GM19193 (cell line): ENCODE results near the gene NRCAM.

Experiments used
- POLR2A ChIP-seq: IDR thresholded peaks from 4 replicates; pipeline ENCODE4 v1.6.1; 2011; ENCODE audit not compliant: insufficient read depth, insufficient read length; ENCODE audit errors: extremely low read depth

The NRCAM gene

DNA sequence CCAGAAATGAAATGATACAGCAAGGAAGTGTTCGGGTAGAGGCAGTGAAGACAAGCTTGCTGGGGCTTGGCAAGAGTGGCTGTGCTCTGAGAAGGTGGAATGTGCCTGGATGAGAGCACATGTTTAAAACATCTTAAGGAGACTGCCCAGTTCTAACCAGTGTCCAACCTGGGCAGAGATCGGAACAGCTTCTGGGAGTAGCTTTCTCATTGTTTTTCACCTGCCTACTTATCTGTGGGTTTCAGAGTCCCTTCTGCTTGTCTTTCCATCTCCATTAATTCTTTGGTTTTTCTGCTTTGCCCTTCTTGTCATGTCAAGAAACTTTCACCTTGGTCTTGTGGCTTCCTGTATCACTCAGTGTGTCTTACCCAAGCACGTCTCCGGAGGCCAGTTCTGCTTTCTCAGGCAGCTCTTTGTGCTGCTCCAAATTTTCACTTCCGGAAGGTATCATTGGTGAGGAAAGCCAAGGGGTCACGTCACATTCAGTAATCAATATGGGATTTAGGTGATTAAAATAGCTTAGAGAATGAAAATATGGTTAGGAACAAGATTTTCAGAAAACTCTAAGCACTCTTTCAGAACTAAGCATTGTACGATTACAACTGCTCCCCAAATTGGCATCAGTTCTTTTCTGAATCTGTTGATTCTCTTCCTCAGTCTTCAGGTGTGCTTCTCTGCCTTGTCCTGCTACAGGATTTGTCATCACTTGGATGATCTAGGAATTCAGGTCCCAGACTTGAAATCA lies 320.6 kb downstream of the NRCAM start:
- no peak for TF ChIP-seq POLR2A

DNA sequence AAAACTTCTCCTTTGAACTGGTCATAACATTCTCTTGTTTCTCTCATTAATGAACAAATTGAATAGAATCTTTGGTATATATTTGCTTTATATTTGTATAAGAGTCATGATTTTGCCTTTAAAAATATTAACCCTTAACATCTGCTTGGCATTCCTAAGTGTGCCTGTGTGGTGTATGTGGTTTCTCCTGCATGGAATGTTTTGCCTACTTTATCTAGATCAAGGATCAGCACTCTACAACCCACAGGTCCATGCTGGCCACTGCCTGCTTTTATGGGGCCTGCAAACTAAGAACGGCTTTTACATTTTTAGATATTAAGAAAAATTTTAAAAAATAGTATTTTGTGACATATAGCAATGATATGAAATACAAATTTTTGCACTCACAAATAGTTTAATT lies 321.8 kb downstream of the NRCAM start:
- TF ChIP-seq POLR2A: no peak

GRCh38 chr7:108132551-108133265 lies 323.5 kb downstream of the NRCAM start:
- no peak for TF ChIP-seq POLR2A

- TF ChIP-seq POLR2A: no peak
Observed at GRCh38 chr7:108130261-108130660, 326.0 kb downstream of the NRCAM start, which contains the start of gene LAMB4. LAMB4 (minus strand) TSS chr7:108130361; CDS start chr7:108123164, 7,197 bp downstream.

DNA sequence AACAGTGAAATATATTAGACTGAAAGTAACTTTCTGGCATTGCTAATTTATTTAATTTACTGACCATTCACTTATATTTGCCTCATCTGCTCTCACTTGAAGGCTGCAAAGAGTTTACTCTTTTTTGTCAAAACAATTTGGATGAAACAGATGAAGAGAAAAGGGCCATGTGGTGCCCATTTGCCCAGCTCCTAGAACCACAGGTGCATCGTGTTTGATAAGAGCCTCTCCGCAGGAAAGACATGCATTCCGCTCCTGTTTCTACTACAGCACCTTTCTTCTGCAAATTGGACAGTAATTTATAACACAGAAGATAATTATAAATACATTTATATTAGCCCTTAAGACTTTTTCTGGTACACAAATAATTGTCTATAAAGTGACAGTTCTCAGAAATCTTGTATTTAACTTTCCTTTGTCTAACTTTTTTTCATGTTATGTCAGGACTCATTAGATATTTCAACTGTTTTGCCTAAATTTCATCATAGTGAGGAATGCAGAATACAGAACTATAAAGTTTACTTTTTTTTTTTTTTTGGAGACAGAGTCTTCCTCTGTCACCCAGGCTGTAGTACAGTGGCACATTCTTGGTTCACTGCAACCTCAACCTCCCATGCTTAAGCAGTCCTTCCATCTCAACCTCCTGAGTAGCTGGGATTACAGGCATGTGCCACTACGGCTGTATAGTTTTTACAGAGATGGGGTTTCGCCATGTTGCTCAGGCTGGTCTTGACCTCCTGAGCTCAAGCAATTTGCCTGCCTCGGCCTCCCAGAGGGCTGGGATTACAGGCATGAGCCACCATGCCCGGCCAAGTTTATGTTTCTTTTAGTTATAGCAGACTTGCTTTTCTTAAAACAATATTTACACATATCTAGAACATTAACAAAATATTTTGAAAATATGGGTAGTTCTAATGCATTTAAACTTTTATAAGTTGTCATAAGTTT lies 326.9 kb downstream of the NRCAM start:
- no peak for TF ChIP-seq POLR2A

- no peak for TF ChIP-seq POLR2A
Observed at GRCh38 chr7:108128514-108128913, 327.7 kb downstream of the NRCAM start.

DNA sequence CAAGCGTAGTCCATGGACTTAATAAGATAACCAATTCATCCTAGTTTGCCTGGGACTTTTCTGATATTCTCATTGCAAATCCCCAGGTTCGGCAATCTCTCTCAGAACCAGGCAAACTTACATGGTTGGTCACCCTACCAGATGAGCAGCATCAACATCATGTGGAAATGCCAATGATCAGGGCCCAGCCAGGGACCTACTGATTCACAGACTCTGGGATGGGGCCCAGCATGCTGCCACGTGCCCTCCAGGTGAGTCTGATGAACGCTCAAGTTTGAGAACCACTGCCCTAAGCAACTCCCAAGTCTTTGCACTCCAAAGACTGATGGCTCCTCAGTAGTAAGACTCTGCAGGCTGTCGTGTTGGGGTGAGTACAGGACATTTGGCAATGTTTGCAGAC lies 328.8 kb downstream of the NRCAM start:
- TF ChIP-seq POLR2A: no peak

DNA sequence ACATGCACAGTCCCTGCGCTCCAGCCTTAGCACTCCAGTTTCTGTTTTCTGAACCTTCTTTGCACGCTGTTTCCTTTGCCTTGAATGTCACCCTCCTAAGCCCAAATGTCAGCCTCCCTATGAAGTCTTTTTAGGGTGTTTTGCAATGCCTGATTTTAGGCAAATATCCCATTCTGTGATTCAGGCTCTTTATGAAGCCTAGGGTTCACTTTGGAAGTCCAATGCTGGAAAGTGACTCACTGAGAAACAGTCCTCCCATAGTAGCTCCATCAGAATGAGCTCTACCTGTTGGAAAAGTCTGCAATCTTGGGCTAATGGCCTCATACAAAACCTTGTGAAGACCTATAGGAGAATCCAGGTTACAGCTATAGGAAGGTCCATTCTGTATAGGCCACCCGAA lies 331.4 kb downstream of the NRCAM start:
- no peak for TF ChIP-seq POLR2A

DNA sequence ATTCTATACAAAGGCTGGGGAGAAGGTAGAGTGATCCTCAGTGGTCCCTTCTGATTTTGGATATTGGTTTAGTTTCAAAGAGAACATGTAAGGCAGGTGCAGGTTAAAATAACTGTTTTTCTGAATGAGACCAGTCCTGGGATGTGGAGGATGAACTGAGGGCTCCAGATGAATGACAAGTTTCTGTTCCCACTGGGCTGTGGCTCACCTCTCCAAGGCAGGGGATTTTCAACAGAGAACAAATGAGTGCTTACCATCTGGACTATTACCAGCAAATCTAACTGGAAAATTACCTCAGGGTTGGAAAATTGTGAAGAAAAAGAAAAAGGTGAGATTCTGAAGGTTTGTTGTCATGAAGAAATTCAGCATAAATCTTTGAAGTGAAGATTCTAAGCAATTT lies 334.1 kb downstream of the NRCAM start:
- TF ChIP-seq POLR2A: no peak

DNA sequence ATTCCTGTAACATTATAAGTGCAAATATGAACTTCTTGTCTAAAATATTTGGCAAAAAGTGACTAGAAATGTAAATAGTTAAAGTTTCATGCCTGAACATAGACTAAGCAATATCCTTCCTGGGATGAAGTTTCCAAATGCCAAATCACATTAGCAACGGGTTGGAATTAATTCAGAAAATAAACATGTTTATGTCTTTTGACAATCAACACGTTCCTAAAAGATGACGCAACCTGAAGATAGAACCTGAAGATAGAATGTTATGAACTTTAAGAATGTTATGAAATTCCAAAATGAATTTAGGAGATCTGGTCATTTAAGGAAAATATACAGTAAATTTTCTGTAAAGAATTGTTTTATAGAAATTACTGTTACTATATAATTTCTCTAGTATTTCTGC lies 335.3 kb downstream of the NRCAM start:
- no peak for TF ChIP-seq POLR2A

GRCh38 chr7:108120196-108120595 lies 336.0 kb downstream of the NRCAM start:
- TF ChIP-seq POLR2A: no peak

DNA sequence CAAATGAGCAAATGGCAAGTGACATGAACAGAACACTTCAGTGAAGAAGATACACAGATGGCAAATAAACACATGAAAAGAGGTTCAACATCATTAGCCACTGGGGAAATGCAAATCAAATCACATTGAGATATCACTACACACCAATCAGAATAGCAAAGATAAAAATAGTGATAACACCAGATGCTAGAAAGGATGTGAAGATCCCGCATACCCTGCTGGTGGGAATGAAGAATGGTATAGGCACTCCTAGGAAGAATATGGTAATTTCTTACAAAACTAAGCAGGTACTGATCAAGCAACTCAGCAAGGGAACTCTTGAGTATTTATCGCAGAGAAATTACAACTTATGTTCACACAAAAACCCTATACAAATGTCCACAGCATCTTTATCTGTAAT lies 337.3 kb downstream of the NRCAM start:
- no peak for TF ChIP-seq POLR2A

DNA sequence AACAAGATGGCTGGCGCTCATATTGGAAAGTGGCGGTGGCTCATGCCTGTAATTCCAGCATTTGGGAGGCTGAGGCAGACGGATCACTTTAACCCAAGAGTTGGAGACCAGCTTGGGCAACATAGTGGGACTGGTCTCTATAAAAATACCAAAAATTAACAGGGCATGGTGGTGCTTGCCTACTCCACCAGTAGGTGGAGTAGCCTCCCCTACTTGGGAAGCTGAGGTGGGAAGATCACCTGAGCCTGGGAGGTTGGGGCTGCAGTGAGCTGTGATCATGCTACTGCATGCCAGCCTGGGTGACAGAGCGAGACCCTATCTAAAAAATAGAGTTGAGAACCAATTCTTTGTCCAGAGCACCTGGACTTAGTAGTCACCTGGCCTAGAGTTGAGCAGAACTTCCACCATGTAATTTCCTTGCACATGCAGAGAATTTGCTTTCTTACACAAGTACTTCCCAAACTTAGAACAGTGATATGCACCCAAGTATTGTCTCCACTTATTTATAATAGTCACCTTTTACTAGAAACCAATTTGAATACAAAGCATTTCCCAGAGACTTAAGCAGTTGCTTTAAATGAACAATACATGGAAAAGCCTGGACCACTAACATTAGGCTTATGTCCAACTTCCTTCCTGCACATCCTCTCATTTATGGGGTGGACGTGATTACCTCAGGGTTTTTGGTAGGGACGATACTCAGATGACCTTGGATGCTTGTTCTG lies 342.0 kb downstream of the NRCAM start:
- TF ChIP-seq POLR2A: no peak

DNA sequence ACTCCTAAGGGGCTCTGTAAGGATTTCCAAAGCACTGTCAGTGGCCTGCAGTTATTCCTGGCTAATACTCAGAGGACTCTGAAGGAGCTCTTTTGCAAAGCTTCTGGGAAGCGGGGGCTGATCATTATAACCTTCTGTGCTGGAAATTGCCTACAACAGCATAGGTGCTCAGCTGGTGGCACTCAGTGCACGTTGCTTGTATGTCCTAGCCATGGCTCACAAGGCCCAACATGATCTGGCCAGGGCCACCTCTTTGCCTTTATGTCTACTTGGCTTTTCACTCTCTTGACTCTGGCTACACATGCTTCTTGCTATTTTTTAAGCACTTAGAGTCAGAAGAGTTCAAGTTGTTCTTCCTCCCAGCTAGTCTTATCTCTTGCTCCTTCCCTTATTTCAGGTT lies 343.6 kb downstream of the NRCAM start:
- no peak for TF ChIP-seq POLR2A
